Right atrium auricular region (tissue), 2 donors: ENCODE data around the gene STX11. TPM values are rescaled to one million over a fixed set of nuclear protein-coding genes. Genes with fewer than 3 reads are reported as not detected.

Experiments
- DNase-seq: peaks from one replicate; pipeline ENCODE4 v3.0.0-alpha.2; 2019; ENCODE audit warnings: low spot score
- H3K27ac ChIP-seq, 2 donors: fragments of 200-600 bp; sonication (generic); 1 replicate in 1 of 2; 2 replicates in 1 of 2; pipeline ENCODE4 v1.5.1; 2016 to 2019
- H3K27me3 ChIP-seq, 2 donors: fragments of 200-600 bp; sonication (generic); one replicate each; pipeline versions ENCODE4 v1.5.1 to v1.6.0; 2017 to 2019
- H3K36me3 ChIP-seq: fragments of 200-600 bp; sonication (generic); one replicate; pipeline ENCODE4 v1.5.1; 2016
- H3K4me1 ChIP-seq, 2 donors: fragments of 200-600 bp; sonication (generic); one replicate each; pipeline versions ENCODE4 v1.5.1 to v1.6.0; 2017 to 2019
- H3K4me3 ChIP-seq, 2 donors: fragments of 200-600 bp; sonication (generic); 1 replicate in 1 of 2; 2 replicates in 1 of 2; pipeline ENCODE4 v1.5.1; 2017 to 2019; ENCODE audit warnings: mild to moderate bottlenecking in 1 of 2, moderate library complexity in 1 of 2
- H3K9me3 ChIP-seq, 2 donors: fragments of 200-600 bp; sonication (generic); one replicate each; pipeline ENCODE4 v1.5.1; 2019
- CTCF ChIP-seq, 2 donors: fragments of 200-600 bp; sonication (generic); IDR thresholded peaks; one replicate each; pipeline ENCODE4 v1.5.1; 2019; ENCODE audit warnings: antibody characterized with exemption in 2 of 2
- total RNA-seq, 2 donors: library from RNA; depleted of rRNA; stranded (reverse); fragments of >200 nt; gene quantifications; one replicate each; pipeline ENCODE4 v1.1.0, GENCODE V29; 2016

STX11 gene
- 10 to 100 TPM in 1 of 2 donors, 1 to 10 TPM in 1; 7.3 to 21.5 TPM for total RNA-seq

- TF ChIP-seq CTCF (IDR thresholded peaks at IDR 0.05) = no peak
These were observed at the start of gene STX11 for GRCh38 chr6:144149894-144150709. STX11 (plus strand) TSS chr6:144150517; CDS start chr6:144186628, 36,111 bp downstream.

GRCh38 chr6:144103026-144103563, 47.2 kb upstream of the STX11 start:
- Histone ChIP-seq H3K27ac (no peak overlapping the region), H3K4me3 (no peak overlapping the region), H3K36me3 (no peaks in the 10 kb centered on the region), H3K9me3 (no peaks in the 10 kb centered on the region), H3K4me1 (peaks cover 0 to 3% of the 10 kb centered on the region in 2 donors), H3K27me3 (no peaks in the 10 kb centered on the region)
- TF ChIP-seq CTCF (IDR thresholded peaks at IDR 0.05) = no peak
- no peak for DNase-seq

More at GRCh38 chr6:144149894-144150709, at the start of gene STX11:
- peaks cover 0 to 24% of the 10 kb centered on the region in 2 donors for H3K4me1 ChIP-seq
- no peaks in the 10 kb centered on the region for H3K9me3 ChIP-seq
- H3K36me3 ChIP-seq = no peaks in the 10 kb centered on the region
- DNase-seq = peak; percentile 71
- H3K27ac ChIP-seq = peak within 1 kb of the TSS; percentile 75 to 83
- peak within 1 kb of the TSS; percentile 74 to 94 for H3K4me3 ChIP-seq
- no peaks in the 10 kb centered on the region for H3K27me3 ChIP-seq

GRCh38 chr6:144104488-144104887, 45.8 kb upstream of the STX11 start:
- Histone ChIP-seq H3K4me3 (no peak overlapping the region), H3K27ac (no peak overlapping the region), H3K4me1 (peaks cover 0 to 3% of the 10 kb centered on the region in 2 donors), H3K36me3 (no peaks in the 10 kb centered on the region), H3K27me3 (no peaks in the 10 kb centered on the region), H3K9me3 (no peaks in the 10 kb centered on the region)
- no peak for DNase-seq
- TF ChIP-seq CTCF (IDR thresholded peaks at IDR 0.05) = no peak

- peaks cover 0 to 3% of the 10 kb centered on the region in 2 donors for H3K4me1 ChIP-seq
- DNase-seq = no peak
- peak; percentile 63 to 79 for TF ChIP-seq CTCF (IDR thresholded peaks at IDR 0.05)
- no peak overlapping the region for H3K4me3 ChIP-seq
- no peak overlapping the region for H3K27ac ChIP-seq
- H3K36me3 ChIP-seq = no peaks in the 10 kb centered on the region
- H3K27me3 ChIP-seq = no peaks in the 10 kb centered on the region
- no peaks in the 10 kb centered on the region for H3K9me3 ChIP-seq
These were observed 45.3 kb upstream of the STX11 start for GRCh38 chr6:144104898-144105487.

- Histone ChIP-seq H3K27me3 (no peaks in the 10 kb centered on the region), H3K9me3 (no peaks in the 10 kb centered on the region), H3K4me3 (no peak overlapping the region), H3K4me1 (peaks cover 0 to 3% of the 10 kb centered on the region in 2 donors), H3K36me3 (no peaks in the 10 kb centered on the region), H3K27ac (no peak overlapping the region)
- DNase-seq = no peak
- TF ChIP-seq CTCF (IDR thresholded peaks at IDR 0.05) = no peak
These were observed 44.1 kb upstream of the STX11 start for GRCh38 chr6:144106206-144106605.
